D721Med (cell line): ENCODE data around the gene FAM168A.

Source experiments
- DNase-seq: peaks from one replicate; pipeline ENCODE4 v3.0.0; 2011; ENCODE audit warnings: low spot score; ENCODE audit not compliant: insufficient read length
- FAIRE-seq: peaks from 2 replicates; lab custom pipeline; 2011; peaks lifted over from hg19 to GRCh38; lab: Jason Lieb, UNC
- TF ChIP-seq, protein P1 (sequence below): IDR thresholded peaks from 2 replicates; pipeline ENCODE4 v1.5.1; 2012; ENCODE audit warnings: mild to moderate bottlenecking, control low read depth; ENCODE audit not compliant: insufficient read depth; ENCODE audit errors: missing control alignments

The FAM168A gene

GRCh38 chr11:73350908-73351636 lies 246.8 kb downstream of the FAM168A start:
- no peak for FAIRE-seq
- TF ChIP-seq, protein P1, sequence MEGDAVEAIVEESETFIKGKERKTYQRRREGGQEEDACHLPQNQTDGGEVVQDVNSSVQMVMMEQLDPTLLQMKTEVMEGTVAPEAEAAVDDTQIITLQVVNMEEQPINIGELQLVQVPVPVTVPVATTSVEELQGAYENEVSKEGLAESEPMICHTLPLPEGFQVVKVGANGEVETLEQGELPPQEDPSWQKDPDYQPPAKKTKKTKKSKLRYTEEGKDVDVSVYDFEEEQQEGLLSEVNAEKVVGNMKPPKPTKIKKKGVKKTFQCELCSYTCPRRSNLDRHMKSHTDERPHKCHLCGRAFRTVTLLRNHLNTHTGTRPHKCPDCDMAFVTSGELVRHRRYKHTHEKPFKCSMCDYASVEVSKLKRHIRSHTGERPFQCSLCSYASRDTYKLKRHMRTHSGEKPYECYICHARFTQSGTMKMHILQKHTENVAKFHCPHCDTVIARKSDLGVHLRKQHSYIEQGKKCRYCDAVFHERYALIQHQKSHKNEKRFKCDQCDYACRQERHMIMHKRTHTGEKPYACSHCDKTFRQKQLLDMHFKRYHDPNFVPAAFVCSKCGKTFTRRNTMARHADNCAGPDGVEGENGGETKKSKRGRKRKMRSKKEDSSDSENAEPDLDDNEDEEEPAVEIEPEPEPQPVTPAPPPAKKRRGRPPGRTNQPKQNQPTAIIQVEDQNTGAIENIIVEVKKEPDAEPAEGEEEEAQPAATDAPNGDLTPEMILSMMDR = peak; percentile 98

More at GRCh38 chr11:73350908-73351636, 246.8 kb downstream of the FAM168A start:
- DNase-seq = peak; percentile 87
